ENCODE results near the gene EMILIN2.

EMILIN2 gene

GRCh38 chr18:2939317-2939716, 92.5 kb downstream of the EMILIN2 start:
- Histone ChIP-seq H3K79me2 (ENCODE audit: control insufficient read depth, low read length) (no peaks in the 10 kb centered on the region), H3K9me3 (ENCODE audit: control insufficient read depth, insufficient read depth, low read length) (no peaks in the 10 kb centered on the region), H3K9me2 (replicated peaks; ENCODE audit: control insufficient read depth, low read length) (no peaks in the 10 kb centered on the region), H3K4me2 (ENCODE audit: low read length) (no peak overlapping the region), H3K4me1 (ENCODE audit: control insufficient read depth, low read length) (no peaks in the 10 kb centered on the region), H3K27ac (ENCODE audit: low read depth, low read length) (no peak overlapping the region), H3K27me3 (ENCODE audit: control insufficient read depth, low read length) (no peaks in the 10 kb centered on the region), H4K20me1 (ENCODE audit: control insufficient read depth, insufficient read depth, low read depth, low read length) (no peaks in the 10 kb centered on the region), H3F3A (ENCODE audit: control insufficient read depth, insufficient read depth) (no peaks in the 10 kb centered on the region), H3K36me3 (ENCODE audit: control insufficient read depth, low read length) (peaks cover 10% of the 10 kb centered on the region), H3K4me3 (ENCODE audit: low read length) (no peak overlapping the region)
- TF ChIP-seq, protein P1, sequence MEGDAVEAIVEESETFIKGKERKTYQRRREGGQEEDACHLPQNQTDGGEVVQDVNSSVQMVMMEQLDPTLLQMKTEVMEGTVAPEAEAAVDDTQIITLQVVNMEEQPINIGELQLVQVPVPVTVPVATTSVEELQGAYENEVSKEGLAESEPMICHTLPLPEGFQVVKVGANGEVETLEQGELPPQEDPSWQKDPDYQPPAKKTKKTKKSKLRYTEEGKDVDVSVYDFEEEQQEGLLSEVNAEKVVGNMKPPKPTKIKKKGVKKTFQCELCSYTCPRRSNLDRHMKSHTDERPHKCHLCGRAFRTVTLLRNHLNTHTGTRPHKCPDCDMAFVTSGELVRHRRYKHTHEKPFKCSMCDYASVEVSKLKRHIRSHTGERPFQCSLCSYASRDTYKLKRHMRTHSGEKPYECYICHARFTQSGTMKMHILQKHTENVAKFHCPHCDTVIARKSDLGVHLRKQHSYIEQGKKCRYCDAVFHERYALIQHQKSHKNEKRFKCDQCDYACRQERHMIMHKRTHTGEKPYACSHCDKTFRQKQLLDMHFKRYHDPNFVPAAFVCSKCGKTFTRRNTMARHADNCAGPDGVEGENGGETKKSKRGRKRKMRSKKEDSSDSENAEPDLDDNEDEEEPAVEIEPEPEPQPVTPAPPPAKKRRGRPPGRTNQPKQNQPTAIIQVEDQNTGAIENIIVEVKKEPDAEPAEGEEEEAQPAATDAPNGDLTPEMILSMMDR (IDR thresholded peaks at IDR 0.05; ENCODE audit: low read depth, low read length, poor library complexity, severe bottlenecking), result no peak
- TF ChIP-seq EZH2phosphoT487 (IDR thresholded peaks at IDR 0.05; ENCODE audit: borderline replicate concordance, low read length), result no peak

- peaks cover 10% of the 10 kb centered on the region for H3K36me3 ChIP-seq (ENCODE audit: control insufficient read depth, low read length)
- H3K4me2 ChIP-seq (ENCODE audit: low read length), result no peak overlapping the region
- H3K27me3 ChIP-seq (ENCODE audit: control insufficient read depth, low read length), result no peaks in the 10 kb centered on the region
Observed at GRCh38 chr18:2948038-2948437, 101.2 kb downstream of the EMILIN2 start.

GRCh38 chr18:2952605-2953004, 105.8 kb downstream of the EMILIN2 start:
- Histone ChIP-seq H3K4me3 (ENCODE audit: low read length) (no peak overlapping the region), H3K27me3 (ENCODE audit: control insufficient read depth, low read length) (no peaks in the 10 kb centered on the region), H3K9me2 (replicated peaks; ENCODE audit: control insufficient read depth, low read length) (no peaks in the 10 kb centered on the region), H3K4me1 (ENCODE audit: control insufficient read depth, low read length) (peaks cover 16% of the 10 kb centered on the region), H3K9me3 (ENCODE audit: control insufficient read depth, insufficient read depth, low read length) (no peaks in the 10 kb centered on the region), H3K4me2 (ENCODE audit: low read length) (no peak overlapping the region), H3F3A (ENCODE audit: control insufficient read depth, insufficient read depth) (no peaks in the 10 kb centered on the region), H3K79me2 (ENCODE audit: control insufficient read depth, low read length) (no peaks in the 10 kb centered on the region), H3K36me3 (ENCODE audit: control insufficient read depth, low read length) (peaks cover 16% of the 10 kb centered on the region), H4K20me1 (ENCODE audit: control insufficient read depth, insufficient read depth, low read depth, low read length) (no peaks in the 10 kb centered on the region), H3K27ac (ENCODE audit: low read depth, low read length) (no peak overlapping the region)
- no peak for TF ChIP-seq EZH2phosphoT487 (IDR thresholded peaks at IDR 0.05; ENCODE audit: borderline replicate concordance, low read length)
- TF ChIP-seq, protein P1 (IDR thresholded peaks at IDR 0.05; ENCODE audit: low read depth, low read length, poor library complexity, severe bottlenecking), result no peak

More at GRCh38 chr18:2948038-2948437, 101.2 kb downstream of the EMILIN2 start:
- Histone ChIP-seq H3K27ac (ENCODE audit: low read depth, low read length) (no peak overlapping the region), H3F3A (ENCODE audit: control insufficient read depth, insufficient read depth) (no peaks in the 10 kb centered on the region), H3K9me2 (replicated peaks; ENCODE audit: control insufficient read depth, low read length) (no peaks in the 10 kb centered on the region), H3K79me2 (ENCODE audit: control insufficient read depth, low read length) (no peaks in the 10 kb centered on the region), H3K9me3 (ENCODE audit: control insufficient read depth, insufficient read depth, low read length) (no peaks in the 10 kb centered on the region), H3K4me1 (ENCODE audit: control insufficient read depth, low read length) (no peaks in the 10 kb centered on the region), H4K20me1 (ENCODE audit: control insufficient read depth, insufficient read depth, low read depth, low read length) (no peaks in the 10 kb centered on the region), H3K4me3 (ENCODE audit: low read length) (no peak overlapping the region)
- TF ChIP-seq, protein P1 (IDR thresholded peaks at IDR 0.05; ENCODE audit: low read depth, low read length, poor library complexity, severe bottlenecking), result no peak
- no peak for TF ChIP-seq EZH2phosphoT487 (IDR thresholded peaks at IDR 0.05; ENCODE audit: borderline replicate concordance, low read length)
